HG02852 (cell line): ENCODE data around the gene GMEB2.
"Not testable (repeated sequence)": the region's sequence is repeated elsewhere in the genome, so short reads cannot be mapped to it uniquely, and the experiment has no call there.

ENCODE experiments used
- ATAC-seq: cut with Tn5 transposase; IDR thresholded peaks from one replicate; pipeline ENCODE4 v1.9.1; 2021; ENCODE audit warnings: mild to moderate bottlenecking, moderate library complexity; ENCODE audit not compliant: unreplicated experiment

The GMEB2 gene

GRCh38 chr20:63626424-63627128 lies at the start of gene GMEB2:
TSS of gene GMEB2 (minus strand) at chr20:63627101. CDS start at chr20:63619397, 7,704 bp downstream.
- peak; percentile 42 for ATAC-seq

GRCh38 chr20:63675681-63676368 lies 48.9 kb upstream of the GMEB2 start:
- no peak for ATAC-seq

- ATAC-seq: no peak
Measured at GRCh38 chr20:63673951-63674350, 47.0 kb upstream of the GMEB2 start.

GRCh38 chr20:63672666-63673065 lies 45.8 kb upstream of the GMEB2 start:
- ATAC-seq: no peak

GRCh38 chr20:63671695-63672094 lies 44.8 kb upstream of the GMEB2 start:
- ATAC-seq: not testable (repeated sequence)

GRCh38 chr20:63668351-63668750 lies 41.5 kb upstream of the GMEB2 start:
- no peak for ATAC-seq

GRCh38 chr20:63667858-63668257 lies 41.0 kb upstream of the GMEB2 start:
- no peak for ATAC-seq

- ATAC-seq: no peak
Measured at GRCh38 chr20:63665708-63666107, 38.8 kb upstream of the GMEB2 start.

- no peak for ATAC-seq
Measured at GRCh38 chr20:63664861-63665594, 38.1 kb upstream of the GMEB2 start.

GRCh38 chr20:63664143-63664851 lies 37.4 kb upstream of the GMEB2 start:
- no peak for ATAC-seq

- ATAC-seq: no peak
Measured at GRCh38 chr20:63663332-63664066, 36.6 kb upstream of the GMEB2 start.

- no peak for ATAC-seq
Measured at GRCh38 chr20:63662813-63663189, 35.9 kb upstream of the GMEB2 start.

GRCh38 chr20:63661959-63662812 lies 35.3 kb upstream of the GMEB2 start:
- ATAC-seq: no peak

GRCh38 chr20:63661108-63661507 lies 34.2 kb upstream of the GMEB2 start:
- ATAC-seq: no peak

- no peak for ATAC-seq
Measured at GRCh38 chr20:63660622-63661021, 33.7 kb upstream of the GMEB2 start.

- ATAC-seq: not testable (repeated sequence)
Measured at GRCh38 chr20:63660174-63660573, 33.3 kb upstream of the GMEB2 start.

- no peak for ATAC-seq
Measured at GRCh38 chr20:63659370-63659769, 32.5 kb upstream of the GMEB2 start.

GRCh38 chr20:63658749-63659187 lies 31.9 kb upstream of the GMEB2 start:
- peak; percentile 13 for ATAC-seq

GRCh38 chr20:63657937-63658748 lies 31.2 kb upstream of the GMEB2 start, which contains the start of gene RTEL1:
TSS of gene RTEL1 (plus strand) at chr20:63658312. CDS start at chr20:63659403, 1,091 bp downstream.
- ATAC-seq: peak; percentile 79
